Activated B cell treated with CpG ODN at 0.5 μM for 24 hours (primary cell): ENCODE results near the gene NOP53. TPM values are rescaled to one million over a fixed set of nuclear protein-coding genes. Genes with fewer than 3 reads are reported as not detected.
"Not testable (repeated sequence)": the region's sequence is repeated elsewhere in the genome, so short reads cannot be mapped to it uniquely, and the experiment has no call there.

ENCODE experiments used
- ATAC-seq: fragments of 200-7000 bp; cut with Tn5 transposase; one replicate; pipeline ENCODE4 v1.10.0; 2021; ENCODE audit warnings: low read depth, mild to moderate bottlenecking, moderate library complexity
- CTCF ChIA-PET: fragments of 350-600 bp; sonication (Branson Sonifier 250); formaldehyde crosslinking; loops from one replicate; lab custom pipeline; 2021; ENCODE audit warnings: antibody characterized with exemption; lab: Charles Lee
- POLR2A ChIA-PET: fragments of 350-600 bp; sonication (Branson Sonifier 250); formaldehyde crosslinking; loops from one replicate; lab custom pipeline; 2021; ENCODE audit warnings: antibody characterized with exemption; lab: Charles Lee
- DNase-seq: peaks from one replicate; pipeline ENCODE4 v3.0.0; 2022
- H3K27ac Mint-ChIP-seq: one replicate; pipeline ENCODE4 v1.8.0; 2020; ENCODE audit warnings: mixed read lengths
- H3K27me3 Mint-ChIP-seq: one replicate; pipeline ENCODE4 v1.8.0; 2021; ENCODE audit warnings: mixed read lengths
- H3K36me3 Mint-ChIP-seq: one replicate; pipeline ENCODE4 v1.8.0; 2021; ENCODE audit warnings: low read depth, mixed read lengths
- H3K4me1 Mint-ChIP-seq: one replicate; pipeline ENCODE4 v1.8.0; 2021; ENCODE audit warnings: mixed read lengths
- H3K4me3 Mint-ChIP-seq: one replicate; pipeline ENCODE4 v1.8.0; 2020; ENCODE audit warnings: mild to moderate bottlenecking, mixed read lengths
- H3K9me3 Mint-ChIP-seq: one replicate; pipeline ENCODE4 v1.8.0; 2020; ENCODE audit warnings: mixed read lengths
- CTCF ChIP-seq: fragments of 200-600 bp; IDR thresholded peaks from one replicate; pipeline ENCODE4 v1.8.0; 2022; ENCODE audit warnings: antibody characterized with exemption, mild to moderate bottlenecking
- intact Hi-C: fragments of 100-400 bp; cut with micrococcal nuclease; formaldehyde crosslinking; loops from one replicate; pipeline ENCODE4 v1.15.1; 2024
- total RNA-seq: library from RNA; stranded (reverse); gene quantifications from 2 replicates; pipeline ENCODE4 v1.2.3, GENCODE V29; 2022

The NOP53 gene
- total RNA-seq, 1 donor from 2014 or later = 695 TPM

GRCh38 chr19:47719047-47719859 lies 26.1 kb upstream of the NOP53 start:
- intact Hi-C loops = no loop called here
- TF ChIP-seq CTCF = no peak
- Mint-ChIP-seq H3K36me3 (no peaks in the 10 kb centered on the region), H3K4me3 (no peak overlapping the region), H3K9me3 (no peaks in the 10 kb centered on the region), H3K27me3 (peaks cover 20% of the 10 kb centered on the region), H3K4me1 (no peaks in the 10 kb centered on the region), H3K27ac (no peak overlapping the region)
- POLR2A ChIA-PET = no interaction called here
- no peak for ATAC-seq
- no peak for DNase-seq
- CTCF ChIA-PET = no interaction called here

- intact Hi-C loops = no loop called here
- Mint-ChIP-seq H3K27me3 (peaks cover 12% of the 10 kb centered on the region), H3K27ac (no peak overlapping the region), H3K9me3 (no peaks in the 10 kb centered on the region), H3K36me3 (no peaks in the 10 kb centered on the region), H3K4me1 (no peaks in the 10 kb centered on the region), H3K4me3 (no peak overlapping the region)
- no peak for DNase-seq
- no peak for ATAC-seq
- no peak for TF ChIP-seq CTCF
- ChIA-PET POLR2A (no interaction called here), CTCF (no interaction called here)
Observed at GRCh38 chr19:47720669-47721422, 24.5 kb upstream of the NOP53 start.

- DNase-seq (no peak), ATAC-seq (no peak)
- no peaks in the 10 kb centered on the region for H3K4me1 Mint-ChIP-seq
- H3K36me3 Mint-ChIP-seq = no peaks in the 10 kb centered on the region
- H3K27ac Mint-ChIP-seq = no peak overlapping the region
- intact Hi-C loops = no loop called here
- POLR2A ChIA-PET = interaction anchor here (0.6 kb wide), 2 partner anchors 288 to 290 kb away, joined by 4 to 5 read pairs; no protein-coding TSS in a partner anchor
- peaks cover 11% of the 10 kb centered on the region for H3K27me3 Mint-ChIP-seq
- H3K4me3 Mint-ChIP-seq = no peak overlapping the region
- CTCF ChIA-PET = no interaction called here
- no peaks in the 10 kb centered on the region for H3K9me3 Mint-ChIP-seq
- no peak for TF ChIP-seq CTCF
Observed at GRCh38 chr19:47723581-47723940, 21.8 kb upstream of the NOP53 start.

- TF ChIP-seq CTCF = no peak
- H3K27me3 Mint-ChIP-seq = peaks cover 25% of the 10 kb centered on the region
- POLR2A ChIA-PET = no interaction called here
- no peak for DNase-seq
- CTCF ChIA-PET = no interaction called here
- H3K36me3 Mint-ChIP-seq = no peaks in the 10 kb centered on the region
- no peaks in the 10 kb centered on the region for H3K9me3 Mint-ChIP-seq
- H3K4me1 Mint-ChIP-seq = peaks cover 11% of the 10 kb centered on the region
- intact Hi-C loops = no loop called here
- no peak overlapping the region for H3K27ac Mint-ChIP-seq
- H3K4me3 Mint-ChIP-seq = no peak overlapping the region
- ATAC-seq = no peak
Observed at GRCh38 chr19:47725759-47726401, 19.5 kb upstream of the NOP53 start.

- ChIA-PET CTCF (no interaction called here), POLR2A (no interaction called here)
- Mint-ChIP-seq H3K27ac (no peak overlapping the region), H3K4me3 (no peak overlapping the region), H3K9me3 (no peaks in the 10 kb centered on the region), H3K27me3 (peaks cover 27% of the 10 kb centered on the region), H3K36me3 (no peaks in the 10 kb centered on the region), H3K4me1 (peaks cover 11% of the 10 kb centered on the region)
- DNase-seq (no peak), ATAC-seq (no peak)
- intact Hi-C loops = no loop called here
- TF ChIP-seq CTCF = no peak
Observed at GRCh38 chr19:47726467-47726866, 18.9 kb upstream of the NOP53 start.

GRCh38 chr19:47728295-47728694 lies 17.1 kb upstream of the NOP53 start:
- H3K27me3 Mint-ChIP-seq = peaks cover 25% of the 10 kb centered on the region
- DNase-seq, H3K36me3 Mint-ChIP-seq, CTCF ChIA-PET, intact Hi-C loops, H3K4me3 Mint-ChIP-seq, H3K9me3 Mint-ChIP-seq, H3K27ac Mint-ChIP-seq, ATAC-seq: not testable (repeated sequence)
- H3K4me1 Mint-ChIP-seq = peaks cover 11% of the 10 kb centered on the region
- POLR2A ChIA-PET = interaction anchor here (0.6 kb wide), 1 partner anchor 112 kb away, joined by 3 read pairs; no protein-coding TSS in a partner anchor
